Activated T-helper 1 cell treated with anti-CD3 and anti-CD28 coated beads, Interleukin-2, amount 50 U/mL, for 16 hours (primary cell): ENCODE measurements around the gene TMPRSS4.

Experiments
- DNase-seq, 2 donors: peaks; one replicate each; pipeline ENCODE4 v3.0.0-alpha.2; 2020; ENCODE audit warnings: low read depth in 1 of 2, low spot score in 1 of 2

The TMPRSS4 gene

GRCh38 chr11:118152552-118153471, 75.9 kb downstream of the TMPRSS4 start, which contains the start of gene SCN4B:
Gene SCN4B, minus strand, starts transcription at chr11:118152823. Its CDS starts 150 bp downstream, at chr11:118152673.
- no peak for DNase-seq

- no peak for DNase-seq
These were observed 76.6 kb downstream of the TMPRSS4 start for GRCh38 chr11:118153516-118153915.

GRCh38 chr11:118153976-118154375, 77.1 kb downstream of the TMPRSS4 start:
- DNase-seq: no peak

- no peak for DNase-seq
These were observed 77.8 kb downstream of the TMPRSS4 start for GRCh38 chr11:118154641-118155040.

- no peak for DNase-seq
These were observed 79.1 kb downstream of the TMPRSS4 start for GRCh38 chr11:118155776-118156530.

GRCh38 chr11:118156531-118157185, 79.8 kb downstream of the TMPRSS4 start:
- DNase-seq: no peak

- DNase-seq: no peak
These were observed 80.5 kb downstream of the TMPRSS4 start for GRCh38 chr11:118157186-118157895.

GRCh38 chr11:118161786-118162185, 84.9 kb downstream of the TMPRSS4 start:
- DNase-seq: no peak

GRCh38 chr11:118162846-118163245, 86.0 kb downstream of the TMPRSS4 start:
- DNase-seq: no peak

- DNase-seq: no peak
These were observed 86.6 kb downstream of the TMPRSS4 start for GRCh38 chr11:118163494-118163893.

- no peak for DNase-seq
These were observed 88.0 kb downstream of the TMPRSS4 start for GRCh38 chr11:118164885-118165284.

- no peak for DNase-seq
These were observed 89.8 kb downstream of the TMPRSS4 start for GRCh38 chr11:118166641-118167040.

GRCh38 chr11:118167253-118167652, 90.4 kb downstream of the TMPRSS4 start:
- DNase-seq: no peak

GRCh38 chr11:118167906-118168305, 91.0 kb downstream of the TMPRSS4 start:
- no peak for DNase-seq

GRCh38 chr11:118168316-118168715, 91.4 kb downstream of the TMPRSS4 start:
- DNase-seq: no peak

GRCh38 chr11:118168751-118169150, 91.9 kb downstream of the TMPRSS4 start:
- no peak for DNase-seq

GRCh38 chr11:118169300-118170140, 92.6 kb downstream of the TMPRSS4 start:
- DNase-seq: no peak

- DNase-seq: no peak
These were observed 93.4 kb downstream of the TMPRSS4 start for GRCh38 chr11:118170231-118170630.

GRCh38 chr11:118170882-118171268, 94.0 kb downstream of the TMPRSS4 start:
- no peak for DNase-seq
